NCI-H748 (cell line): Measurements from ENCODE around the gene CCN2.
A peak's percentile ranks its signal among the peaks of the same experiment; 100 is the strongest.
"Not testable (repeated sequence)": the region's sequence is repeated elsewhere in the genome, so short reads cannot be mapped to it uniquely, and the experiment has no call there.

Experiments used
- DNase-seq: peaks from one replicate; lab custom pipeline; 2025; ENCODE audit not compliant: unreplicated experiment; lab: John Stamatoyannopoulos, UW

Gene CCN2

DNA sequence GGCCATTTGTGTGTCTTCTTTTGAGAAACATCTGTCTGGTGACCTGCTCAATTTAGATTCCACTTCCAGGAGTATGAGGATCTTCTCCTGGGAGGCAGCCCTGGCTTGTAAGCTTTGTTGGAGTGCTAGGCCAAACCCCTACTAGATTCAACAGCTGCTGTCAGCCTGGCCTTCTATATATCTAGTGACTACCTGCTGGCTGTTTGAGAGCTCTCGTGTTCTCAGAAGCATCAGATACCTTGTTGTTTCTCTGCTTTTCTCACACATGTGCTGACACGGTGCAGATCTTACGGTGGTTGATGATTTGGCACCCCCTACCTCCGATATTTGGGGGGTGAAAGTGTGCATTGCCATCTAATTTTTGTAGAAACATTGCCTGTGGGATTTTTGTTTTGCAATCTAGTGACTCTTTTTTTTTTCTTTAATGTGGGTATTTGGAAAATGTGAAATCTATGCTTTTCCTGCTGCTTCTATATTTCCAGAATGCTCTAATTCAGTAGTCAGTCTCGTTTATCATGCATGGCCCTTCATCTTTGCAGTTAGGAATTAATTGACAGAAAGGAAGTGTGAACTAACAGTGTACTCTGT is 4.7 kb downstream of the CCN2 start:
- DNase-seq, result no peak

DNA sequence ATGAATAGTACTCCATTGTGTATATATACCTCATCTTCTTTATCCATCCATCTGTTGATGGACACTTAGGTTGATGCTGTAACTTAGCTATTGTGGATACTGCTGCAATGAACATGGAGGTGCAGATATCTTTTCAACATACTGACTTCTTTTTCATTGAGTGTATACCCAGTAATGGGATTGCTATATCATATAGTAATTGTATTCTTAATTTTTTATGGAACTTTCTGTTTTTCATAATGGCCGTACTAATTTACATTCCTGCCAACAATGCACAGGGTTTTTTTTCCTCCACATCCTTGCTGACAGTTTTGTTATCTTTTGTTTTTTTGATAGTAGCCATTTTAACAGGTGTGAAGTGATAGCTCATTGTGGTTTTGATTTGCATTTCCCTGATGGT is 5.2 kb downstream of the CCN2 start:
- no peak for DNase-seq

DNA sequence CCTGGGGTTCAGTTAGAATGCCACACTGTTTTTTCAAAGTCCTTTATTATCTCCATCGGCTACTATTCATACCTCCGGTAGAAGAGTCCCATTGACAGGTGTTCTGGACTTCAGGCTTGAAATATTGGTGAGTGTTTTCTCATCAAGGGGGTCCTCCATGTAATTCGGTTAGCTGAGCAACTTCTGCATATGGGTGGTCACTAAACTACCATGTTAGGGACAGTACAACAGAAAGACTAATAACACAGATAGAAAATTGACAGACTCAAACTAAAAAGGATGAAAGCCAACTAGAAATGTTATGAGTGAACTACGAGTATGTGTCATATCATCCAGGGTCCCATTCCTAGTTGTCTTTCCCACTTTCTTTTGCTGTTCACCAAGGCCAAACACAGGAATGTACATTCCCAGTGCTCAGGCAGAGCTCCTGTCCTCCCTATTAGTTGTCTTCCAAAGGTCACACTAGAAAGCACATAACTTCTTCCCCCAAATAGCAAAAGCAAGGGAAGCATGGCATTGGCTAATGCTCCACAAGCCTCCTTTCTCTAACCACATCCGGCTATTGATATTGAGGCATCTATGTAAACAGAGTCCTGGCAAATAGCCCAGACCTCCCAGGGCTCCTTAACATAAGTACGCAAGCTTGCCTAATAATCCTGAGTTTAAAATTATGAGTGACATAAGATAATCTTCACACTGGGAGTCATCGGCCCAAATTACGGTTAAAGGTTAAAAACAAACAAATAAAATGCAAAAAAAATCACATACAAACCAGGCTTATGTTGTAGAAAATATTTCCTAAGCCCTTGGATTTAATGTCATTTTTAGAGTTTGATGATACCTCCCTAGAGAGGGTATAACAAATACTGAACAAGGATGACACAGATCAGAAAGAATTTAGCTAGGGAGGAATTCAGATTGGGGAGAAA is 13.2 kb downstream of the CCN2 start:
- DNase-seq, result peak; percentile 84

DNA sequence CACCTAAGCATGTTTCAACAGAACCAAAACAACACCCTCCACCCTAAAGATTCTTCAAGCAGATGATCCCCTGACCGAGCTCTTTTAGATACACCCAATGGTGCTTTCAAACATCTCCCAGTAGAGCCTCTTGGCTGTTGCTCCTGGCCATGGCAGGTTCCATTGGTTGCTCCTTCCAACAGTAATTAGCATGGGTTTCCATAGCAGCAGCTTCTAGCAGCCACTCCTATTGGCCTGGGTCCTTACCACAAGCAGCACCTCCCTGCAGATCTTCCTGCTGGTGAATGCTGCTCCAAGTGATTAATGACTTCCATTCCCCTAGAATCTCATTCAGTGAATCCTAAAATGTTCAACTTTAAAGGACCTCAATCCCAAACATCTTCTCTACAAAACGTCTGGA is 13.9 kb downstream of the CCN2 start:
- DNase-seq, result peak; percentile 22

DNA sequence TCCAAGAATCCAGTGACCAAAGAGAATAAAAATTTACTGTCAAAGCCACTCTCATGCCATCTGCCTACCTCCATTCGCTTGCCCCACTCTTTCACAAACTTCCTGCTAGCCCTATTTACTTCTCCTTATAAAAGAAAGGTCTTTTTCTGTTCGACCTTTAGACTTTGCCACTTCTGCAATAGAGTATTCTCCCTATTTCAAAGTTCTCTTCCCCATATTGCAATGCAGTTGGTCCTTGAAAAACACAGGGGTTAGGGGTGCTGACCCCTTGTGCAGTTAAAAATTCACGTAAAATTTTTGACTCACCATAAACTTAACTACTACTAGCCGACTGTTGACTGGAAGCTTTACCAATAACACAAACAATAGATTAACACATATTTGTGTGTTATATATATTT is 15.0 kb downstream of the CCN2 start:
- no peak for DNase-seq

DNA sequence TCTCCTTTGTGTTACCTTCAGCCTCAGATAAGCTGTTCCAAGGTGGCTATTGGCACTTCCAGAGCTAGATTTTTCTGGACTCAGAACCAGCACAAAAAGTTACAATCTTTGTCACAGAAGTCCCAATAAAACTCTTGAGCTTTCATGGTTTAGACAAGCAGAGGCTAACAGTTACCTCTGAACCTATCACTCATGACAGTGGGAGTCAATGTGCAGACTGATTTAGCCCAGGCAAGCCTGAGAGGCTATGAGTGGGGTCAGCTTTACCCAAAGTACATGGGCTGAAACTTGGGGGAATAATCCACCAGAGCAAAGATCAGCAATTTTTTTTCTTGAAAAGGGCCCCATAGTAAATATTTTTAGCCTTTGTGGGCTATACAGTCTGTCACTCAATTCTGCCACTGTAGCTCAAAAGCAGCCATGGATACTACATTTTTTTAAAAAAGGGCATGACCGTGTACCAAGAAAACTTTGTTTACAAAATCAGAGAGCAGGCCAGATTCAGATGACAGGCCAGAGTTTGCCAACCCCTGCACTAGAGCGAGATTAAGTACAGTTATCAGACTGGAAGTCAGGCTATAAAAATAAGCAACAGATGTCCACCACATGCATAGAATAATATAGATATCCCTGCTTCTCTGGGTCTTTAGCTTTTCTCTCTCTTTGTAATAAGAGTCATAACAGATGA is 20.0 kb downstream of the CCN2 start:
- DNase-seq, result no peak

DNA sequence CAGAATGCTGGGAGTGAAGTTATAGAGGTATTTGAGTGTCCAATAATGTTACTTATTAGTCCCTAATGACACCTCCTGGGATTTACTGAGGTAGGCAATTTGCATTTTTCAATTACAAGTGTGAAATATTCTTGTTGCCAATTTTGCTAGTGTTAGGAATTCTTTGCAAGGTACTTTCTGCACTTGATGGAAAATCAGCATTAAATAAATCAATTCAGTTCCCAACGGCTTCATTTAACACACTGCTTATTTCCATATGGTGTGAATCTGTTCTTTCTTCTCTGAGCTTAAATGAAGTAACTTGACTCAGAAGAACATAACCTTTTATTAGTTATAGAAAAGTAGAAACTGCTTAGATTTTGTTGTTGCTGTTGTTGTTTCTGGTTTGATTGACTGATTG is 21.2 kb downstream of the CCN2 start:
- DNase-seq, result no peak

DNA sequence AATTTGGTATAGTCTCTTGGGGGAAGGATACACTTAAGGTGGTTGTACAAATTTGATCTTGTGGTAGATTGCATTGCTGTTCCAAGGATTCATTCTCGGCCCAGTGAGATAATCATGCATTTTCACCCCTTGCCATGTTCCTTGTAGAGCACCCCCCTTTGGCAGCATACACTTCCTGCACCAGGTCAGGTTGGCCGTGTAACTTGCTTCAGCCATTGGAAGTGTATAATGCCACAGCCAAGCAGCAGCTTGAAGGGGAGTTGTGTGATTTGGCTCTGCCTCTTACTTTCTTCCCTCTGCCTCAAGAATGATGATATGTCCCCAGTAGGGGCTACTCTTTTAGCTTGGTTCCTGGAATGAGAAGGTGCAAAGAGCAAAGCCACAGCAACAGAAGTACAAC is 21.9 kb downstream of the CCN2 start:
- no peak for DNase-seq

DNA sequence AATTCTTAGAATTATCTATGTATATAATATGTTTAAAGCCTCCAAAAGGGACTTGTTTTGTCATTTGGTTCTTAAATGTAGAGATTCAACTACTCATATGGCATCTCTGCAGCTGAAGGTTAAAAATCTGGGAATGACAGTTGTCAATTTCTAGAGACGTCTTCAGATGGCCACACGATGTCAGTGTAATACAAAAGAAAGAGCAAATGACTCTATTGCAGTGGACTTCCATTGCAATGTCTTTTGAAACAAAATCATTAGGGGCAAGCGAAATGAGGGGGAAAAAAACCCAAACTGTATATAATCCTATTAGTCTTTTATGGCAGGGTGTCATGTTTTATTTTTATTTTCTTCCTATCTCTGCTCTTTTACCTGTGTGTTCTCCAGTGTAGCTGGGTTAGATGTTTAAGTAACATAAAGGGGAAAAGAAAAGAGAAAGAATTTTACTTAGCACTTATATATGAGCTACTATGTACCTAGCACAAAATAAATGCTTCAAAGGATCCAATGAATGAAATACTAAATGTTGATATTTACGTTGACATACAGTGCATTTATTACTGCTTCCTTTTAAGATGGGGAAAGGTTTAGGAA is 26.2 kb downstream of the CCN2 start:
- peak; percentile 56 for DNase-seq

DNA sequence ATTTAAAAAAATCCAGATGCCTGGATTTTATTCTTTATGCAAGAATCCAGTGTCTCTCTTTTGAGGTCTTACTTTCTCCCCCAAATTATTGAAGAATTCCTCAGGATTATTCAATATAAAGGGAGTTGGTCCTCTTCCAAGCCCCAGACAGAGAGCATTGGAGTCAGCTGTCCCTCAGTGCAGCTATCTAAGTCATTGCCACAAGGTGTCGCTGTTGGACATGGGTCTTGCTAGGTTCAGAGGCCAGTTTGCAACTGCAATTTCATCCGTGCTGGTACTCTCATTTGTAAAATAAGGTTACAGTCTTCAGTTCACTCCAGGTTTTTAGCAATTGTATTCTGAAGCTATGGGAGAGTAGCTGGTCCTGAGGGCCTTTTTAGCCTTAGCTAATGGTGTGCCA is 27.8 kb downstream of the CCN2 start:
- DNase-seq, result peak; percentile 61

DNA sequence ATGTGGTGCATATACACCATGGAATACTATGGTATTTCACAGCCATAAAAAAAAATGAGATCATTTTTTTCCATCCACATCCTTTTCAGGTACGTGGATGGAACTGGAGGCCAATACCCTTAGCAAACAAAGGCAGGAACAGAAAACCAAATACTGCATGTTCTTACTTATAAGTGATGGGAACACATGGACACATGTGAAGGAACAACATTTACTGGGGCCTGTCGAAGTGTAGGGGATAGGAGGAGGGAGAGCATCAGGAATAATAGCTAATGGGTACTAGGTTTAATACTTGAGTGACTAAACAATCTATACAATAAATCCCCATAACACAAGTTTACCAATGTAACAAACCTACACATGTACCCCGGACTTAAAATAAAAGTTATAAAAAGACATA is 30.5 kb downstream of the CCN2 start:
- DNase-seq, result no peak

DNA sequence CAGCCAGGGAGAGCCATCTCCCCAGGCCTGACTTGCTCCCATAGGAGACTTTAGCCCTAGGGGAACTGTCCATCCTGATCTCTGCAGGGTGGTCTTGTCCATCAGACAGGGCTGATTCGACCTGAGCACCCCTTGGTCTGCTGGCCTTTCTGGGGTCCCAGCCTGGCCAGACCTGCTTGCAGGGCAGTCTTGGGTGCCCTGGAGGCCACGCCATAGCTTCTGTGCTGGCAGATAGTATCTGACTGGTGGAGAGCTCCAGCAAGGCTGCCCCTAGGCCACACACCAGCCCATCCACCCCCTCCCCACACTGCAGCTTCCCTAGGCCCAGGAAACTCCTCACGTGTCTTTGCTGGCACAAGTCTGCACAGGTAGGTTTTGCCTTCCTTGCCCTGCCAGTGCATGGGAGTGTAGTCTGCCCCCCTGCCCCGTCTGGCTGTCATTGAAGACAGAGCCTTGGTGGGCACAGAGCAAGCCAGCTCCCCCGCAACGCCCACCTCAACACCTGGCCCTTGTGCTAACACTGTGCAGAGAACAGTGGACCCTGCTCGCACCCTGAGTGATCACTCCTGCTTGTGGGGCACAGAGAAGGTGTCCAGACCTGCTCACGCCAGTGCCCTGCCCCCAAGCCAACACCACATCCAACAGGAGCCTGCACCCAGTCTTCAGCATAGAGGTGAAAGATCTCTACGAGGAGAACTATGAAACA is 32.4 kb downstream of the CCN2 start:
- no peak for DNase-seq

DNA sequence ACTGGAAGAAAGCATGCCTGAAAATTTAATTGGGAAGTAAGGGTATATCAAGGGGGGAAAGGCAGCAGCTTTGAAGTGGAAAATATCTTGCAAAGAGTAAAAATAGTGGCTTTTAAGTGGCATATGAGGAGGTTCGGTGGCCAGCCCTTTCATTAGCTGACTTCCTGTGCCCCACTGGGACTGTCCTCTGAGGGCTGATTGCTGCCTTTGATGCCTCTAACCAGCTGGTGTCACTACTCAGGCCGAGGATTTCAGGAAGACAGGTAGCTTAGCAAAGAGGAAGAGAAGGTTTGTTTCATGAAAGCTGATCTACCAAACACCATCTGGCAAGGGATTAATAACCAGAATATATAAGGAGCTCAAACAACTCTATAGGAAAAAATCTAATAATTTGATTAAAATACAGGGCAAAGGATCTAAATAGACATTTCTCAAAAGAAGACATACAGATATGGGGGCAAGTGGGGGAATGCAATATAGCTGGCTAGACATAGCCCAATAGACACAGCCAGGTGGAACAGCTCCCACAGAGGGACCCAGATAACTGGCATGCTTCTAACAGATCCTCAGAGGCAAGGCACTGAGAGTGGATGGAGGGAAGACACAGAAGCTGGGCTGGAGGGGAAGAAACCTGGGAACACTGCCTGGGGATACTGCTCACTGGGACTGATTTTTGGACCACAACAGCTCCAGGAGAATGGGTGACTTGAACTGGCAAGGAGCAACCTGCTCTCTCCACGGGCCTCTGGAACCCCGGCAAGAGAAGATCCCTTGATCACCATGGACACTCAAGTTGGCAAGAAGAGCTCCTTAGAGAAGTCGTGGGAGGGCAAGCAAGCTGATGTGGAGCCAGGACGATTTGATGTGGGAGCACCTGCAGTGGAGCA is 33.2 kb downstream of the CCN2 start:
- DNase-seq, result no peak

DNA sequence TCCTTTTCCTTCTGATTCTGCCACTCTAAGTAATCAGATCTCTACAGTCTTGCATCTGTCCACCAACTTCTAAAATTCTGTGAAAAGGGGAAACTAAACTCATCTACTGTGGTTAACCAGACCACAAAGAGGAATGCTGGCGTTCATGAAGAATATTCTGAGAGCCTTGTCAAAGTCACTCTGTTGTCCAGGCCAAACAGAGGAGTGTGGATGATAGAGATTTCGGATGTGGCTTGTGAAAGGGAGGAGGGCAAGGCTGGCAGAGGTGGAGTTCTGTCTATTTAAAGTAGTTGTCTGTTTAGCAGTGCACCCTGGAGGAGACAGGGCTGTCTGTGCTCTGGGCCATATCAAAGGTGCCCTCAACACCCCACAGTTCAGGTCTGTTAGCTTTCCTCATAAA is 33.9 kb downstream of the CCN2 start:
- no peak for DNase-seq

DNA sequence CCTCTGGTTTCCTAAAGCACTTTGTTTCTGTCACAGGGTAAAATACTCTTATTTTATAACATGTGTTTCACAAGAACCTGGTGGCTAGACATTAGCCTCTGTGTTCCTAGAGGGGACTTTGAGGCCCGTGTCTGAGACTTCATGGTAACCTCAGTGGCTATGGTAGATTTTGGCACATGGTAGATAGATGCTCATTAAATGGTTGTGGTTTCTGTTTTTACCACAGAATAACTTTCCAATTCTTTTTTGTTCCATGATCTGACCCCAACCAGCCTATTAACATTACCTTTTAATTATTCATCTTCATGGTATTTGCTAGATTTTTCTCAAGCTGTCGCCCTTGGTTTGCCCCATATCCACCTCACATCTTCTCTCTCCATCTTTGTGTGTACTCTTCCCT is 34.3 kb downstream of the CCN2 start:
- DNase-seq, result no peak

DNA sequence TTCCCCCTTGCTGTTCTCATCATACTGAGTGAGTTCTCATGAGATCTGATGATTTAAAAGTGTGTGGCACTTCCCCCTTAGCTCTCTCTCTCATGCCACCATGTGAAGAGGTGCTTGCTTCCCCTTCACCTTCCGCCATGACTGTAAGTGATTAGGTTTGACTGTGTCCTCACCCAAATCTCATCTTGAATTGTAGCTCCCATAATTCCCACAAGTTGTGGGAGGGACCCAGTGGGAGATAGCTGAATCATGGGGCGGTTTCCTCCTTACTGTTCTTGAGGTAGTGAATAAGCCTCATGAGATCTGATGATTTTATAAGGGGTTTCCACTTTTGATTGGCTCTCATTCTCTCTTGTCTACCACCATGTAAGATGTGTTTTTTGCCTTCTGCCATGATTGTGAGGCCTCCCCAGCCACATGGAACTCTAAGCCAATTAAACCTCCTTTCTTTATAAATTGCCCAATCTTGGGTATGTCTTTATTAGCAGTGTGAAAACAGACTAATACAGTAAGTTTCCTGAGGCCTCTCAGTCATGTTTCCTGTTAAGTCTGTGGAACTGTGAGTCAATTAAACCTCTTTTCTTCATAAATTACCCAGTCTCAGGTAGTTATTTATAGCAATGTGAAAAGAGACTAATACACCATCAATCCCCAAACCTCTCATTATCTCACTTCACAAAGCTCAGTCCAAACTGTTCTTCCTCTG is 34.9 kb downstream of the CCN2 start:
- DNase-seq, result not testable (repeated sequence)

DNA sequence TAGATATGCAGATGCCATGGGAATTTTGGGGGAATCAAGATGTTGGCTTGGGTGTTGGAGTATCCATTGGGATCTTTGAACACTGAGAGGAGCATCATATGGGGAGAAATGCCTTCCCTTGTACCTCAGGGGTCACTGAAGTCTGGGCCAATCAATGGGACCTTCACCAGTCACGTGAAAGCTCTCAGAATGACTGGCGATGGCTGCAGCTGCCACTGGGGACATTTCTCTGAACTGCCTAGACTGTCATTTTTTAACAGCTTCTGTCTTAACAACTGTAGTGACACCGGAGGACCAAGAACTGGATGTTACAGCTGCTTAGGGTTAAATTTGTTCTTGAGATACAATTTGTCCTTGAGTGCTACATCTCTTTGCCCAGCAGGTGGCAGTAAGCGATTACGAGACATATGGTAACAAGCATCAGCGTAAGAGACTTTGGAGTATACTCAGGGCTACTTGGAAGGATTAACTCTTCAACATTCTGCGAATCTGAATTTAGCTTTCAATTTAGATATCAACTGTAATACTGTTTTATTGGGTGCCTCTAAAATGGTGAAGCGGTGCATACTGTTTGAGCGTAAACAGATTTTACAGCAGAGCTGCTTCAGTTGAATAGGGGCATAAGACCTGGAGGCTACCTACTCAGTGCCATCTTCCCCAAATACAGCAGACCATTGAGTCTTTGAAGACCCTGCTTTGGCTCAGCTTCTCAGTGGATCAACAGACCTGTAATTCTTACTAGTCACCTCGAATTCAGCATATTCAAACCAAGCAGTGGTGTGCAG is 36.0 kb downstream of the CCN2 start:
- peak; percentile 53 for DNase-seq

DNA sequence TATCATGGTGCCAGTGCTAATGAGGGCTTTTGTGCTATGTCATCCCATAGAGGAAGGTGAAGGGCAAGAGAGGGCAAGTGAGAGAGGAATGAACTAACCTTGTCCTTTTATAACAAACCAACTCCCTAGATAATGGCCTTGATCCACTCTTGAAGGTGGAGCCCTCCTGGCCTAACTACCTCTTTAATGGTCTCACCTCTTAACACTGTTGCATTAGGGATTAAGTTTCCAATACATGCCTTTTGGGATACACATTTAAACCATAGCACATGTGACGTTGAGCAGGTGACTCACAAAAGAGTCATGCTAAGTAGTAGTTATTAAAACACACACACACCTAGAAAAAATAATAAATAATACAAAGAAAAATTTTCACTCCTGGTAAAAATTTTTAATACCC is 36.9 kb downstream of the CCN2 start:
- no peak for DNase-seq

DNA sequence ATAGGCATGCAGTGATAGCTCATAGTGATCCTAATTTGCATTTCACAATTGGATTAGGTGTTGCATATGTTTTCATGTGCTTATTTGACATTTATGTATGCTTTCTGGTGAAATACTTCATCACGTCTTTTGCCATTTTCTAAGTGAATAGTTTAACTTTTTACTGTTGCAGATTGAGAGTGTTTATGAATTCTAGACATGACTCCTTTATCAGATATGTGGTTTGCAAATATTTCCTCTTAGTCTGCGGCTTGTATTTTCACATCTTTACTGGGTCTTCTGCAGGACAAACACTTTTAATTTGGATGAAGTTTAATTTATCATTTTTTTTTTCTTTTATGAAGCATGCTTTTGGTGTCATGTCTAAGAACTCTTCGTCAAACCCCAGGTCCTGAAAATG is 39.2 kb downstream of the CCN2 start:
- no peak for DNase-seq
